Endodermal cell (in vitro differentiated cells): ENCODE data around the gene CCDC43. TPM values are rescaled to one million over a fixed set of nuclear protein-coding genes. Genes with fewer than 3 reads are reported as not detected.
A peak's percentile ranks its signal among the peaks of the same experiment; 100 is the strongest.
"Not testable (repeated sequence)": the region's sequence is repeated elsewhere in the genome, so short reads cannot be mapped to it uniquely, and the experiment has no call there.

Experiments
- DNase-seq: peaks from one replicate; pipeline ENCODE4 v3.0.0-alpha.2; 2017
- H3K27ac ChIP-seq: 2 replicates; pipeline ENCODE4 v1.5.1; 2013; ENCODE audit warnings: mild to moderate bottlenecking, low read depth, low read length, moderate library complexity
- H3K27me3 ChIP-seq: 2 replicates; pipeline ENCODE4 v1.6.1; 2013; ENCODE audit warnings: mild to moderate bottlenecking, low read length, moderate library complexity; ENCODE audit not compliant: insufficient read depth, control insufficient read depth, poor library complexity, severe bottlenecking
- H3K36me3 ChIP-seq: 2 replicates; pipeline ENCODE4 v1.7.0; 2013; ENCODE audit warnings: mild to moderate bottlenecking, low read length, moderate library complexity; ENCODE audit not compliant: control insufficient read depth, insufficient read depth
- H3K4me1 ChIP-seq: one replicate; pipeline ENCODE4 v1.7.0; 2013; ENCODE audit warnings: low read length; ENCODE audit not compliant: control insufficient read depth, insufficient read depth
- H3K4me3 ChIP-seq: 2 replicates; pipeline ENCODE4 v1.5.1; 2013; ENCODE audit warnings: mild to moderate bottlenecking, low read length, moderate library complexity
- H3K9ac ChIP-seq: 2 replicates; pipeline ENCODE4 v1.6.1; 2013; ENCODE audit warnings: mild to moderate bottlenecking, low read length, moderate library complexity; ENCODE audit not compliant: poor library complexity, severe bottlenecking; ENCODE audit errors: extremely low read depth
- H3K9me3 ChIP-seq: 2 replicates; pipeline ENCODE4 v1.6.1; 2013; ENCODE audit warnings: mild to moderate bottlenecking, low read length, moderate library complexity; ENCODE audit not compliant: control insufficient read depth
- H3K27ac Mint-ChIP-seq: 2 replicates; pipeline ENCODE4 v1.8.0; 2020; ENCODE audit warnings: mixed read lengths
- H3K27me3 Mint-ChIP-seq: 2 replicates; pipeline ENCODE4 v1.8.0; 2021; ENCODE audit warnings: mild to moderate bottlenecking, mixed read lengths; ENCODE audit not compliant: insufficient read depth
- H3K36me3 Mint-ChIP-seq: 2 replicates; pipeline ENCODE4 v1.8.0; 2020; ENCODE audit warnings: low read depth, mixed read lengths
- H3K4me1 Mint-ChIP-seq: 2 replicates; pipeline ENCODE4 v1.8.0; 2020; ENCODE audit warnings: mixed read lengths
- H3K4me3 Mint-ChIP-seq: 2 replicates; pipeline ENCODE4 v1.8.0; 2020; ENCODE audit warnings: mild to moderate bottlenecking, moderate library complexity, mixed read lengths
- H3K9me3 Mint-ChIP-seq: 2 replicates; pipeline ENCODE4 v1.8.0; 2020; ENCODE audit warnings: mild to moderate bottlenecking, mixed read lengths
- CTCF ChIP-seq: fragments of 200-600 bp; sonication (generic); conservative IDR thresholded peaks from 2 replicates; pipeline ENCODE4 v1.5.0; 2021; ENCODE audit warnings: antibody characterized with exemption, mild to moderate bottlenecking
- WGBS, 2 experiments: methylation state at CpG; one replicate each; pipeline versions ENCODE4 v1.1.5 to v1.1.7; 2013; ENCODE audit warnings: missing lambda C conversion rate in 2 of 2, mixed read lengths in 1 of 2; ENCODE audit not compliant: insufficient coverage in 1 of 2, insufficient read length in 1 of 2; 5-methylcytosine and 5-hydroxymethylcytosine counted together
- total RNA-seq, 2 donors: library from RNA; stranded (reverse); fragmentation: NEBNext Ultra II Directional in 1 of 2; extraction: Animal tissue kit (Norgen Biotek cat#: 25700) in 1 of 2; gene quantifications; 2 replicates in 1 of 2; 3 replicates in 1 of 2; pipeline ENCODE4 v1.2.1, GENCODE V29; 2021

Gene CCDC43
- total RNA-seq, 2 donors from 2014 or later: 35.7 to 38.1 TPM

- Mint-ChIP-seq H3K27ac (peak overlapping the region; percentile 55), H3K36me3 (peaks cover 68% of the 10 kb centered on the region), H3K4me1 (peaks cover 3% of the 10 kb centered on the region), H3K9me3 (no peaks in the 10 kb centered on the region), H3K27me3 (no peaks in the 10 kb centered on the region), H3K4me3 (no peak overlapping the region)
- Histone ChIP-seq H3K27me3 (no peaks in the 10 kb centered on the region), H3K9ac (no peak overlapping the region), H3K27ac (no peak overlapping the region), H3K4me3 (no peak overlapping the region), H3K4me1 (no peaks in the 10 kb centered on the region), H3K36me3 (peaks cover 64% of the 10 kb centered on the region), H3K9me3 (no peaks in the 10 kb centered on the region)
- no peak for TF ChIP-seq CTCF
- DNase-seq: no peak
- WGBS, 2 experiments: 94 to 98% methylated on average over 11 to 12 of the region's 12 CpGs
Measured at GRCh38 chr17:44736551-44737240, 47.1 kb upstream of the CCDC43 start.

GRCh38 chr17:44734272-44734671 lies 44.7 kb upstream of the CCDC43 start:
- no peaks in the 10 kb centered on the region for H3K27me3 ChIP-seq
- Mint-ChIP-seq H3K27me3 (no peaks in the 10 kb centered on the region), H3K4me3 (no peak overlapping the region), H3K36me3 (peaks cover 70% of the 10 kb centered on the region), H3K9me3 (no peaks in the 10 kb centered on the region), H3K4me1 (no peaks in the 10 kb centered on the region), H3K27ac (no peak overlapping the region)
- no peaks in the 10 kb centered on the region for H3K4me1 ChIP-seq
- no peak overlapping the region for H3K4me3 ChIP-seq
- TF ChIP-seq CTCF: no peak
- no peak for DNase-seq
- H3K36me3 ChIP-seq: peaks cover 66% of the 10 kb centered on the region
- H3K27ac ChIP-seq: no peak overlapping the region
- H3K9me3 ChIP-seq: no peaks in the 10 kb centered on the region
- WGBS, 2 experiments: 98 to 100% methylated on average over 2 of the region's 2 CpGs
- no peak overlapping the region for H3K9ac ChIP-seq

- H3K9ac ChIP-seq: no peak overlapping the region
- no peak overlapping the region for H3K27ac ChIP-seq
- H3K27ac Mint-ChIP-seq: no peak overlapping the region
- H3K36me3 ChIP-seq: peaks cover 63% of the 10 kb centered on the region
- H3K36me3 Mint-ChIP-seq: peaks cover 68% of the 10 kb centered on the region
- peak; percentile 79 for TF ChIP-seq CTCF
- H3K4me3 Mint-ChIP-seq: no peak overlapping the region
- H3K4me1 ChIP-seq: no peaks in the 10 kb centered on the region
- H3K27me3 ChIP-seq: no peaks in the 10 kb centered on the region
- no peak overlapping the region for H3K4me3 ChIP-seq
- H3K27me3 Mint-ChIP-seq: no peaks in the 10 kb centered on the region
- peak; percentile 90 for DNase-seq
- no peaks in the 10 kb centered on the region for H3K4me1 Mint-ChIP-seq
- H3K9me3 Mint-ChIP-seq: no peaks in the 10 kb centered on the region
- WGBS, 2 experiments: 76 to 81% methylated on average over 5 of the region's 5 CpGs
- no peaks in the 10 kb centered on the region for H3K9me3 ChIP-seq
Measured at GRCh38 chr17:44733753-44734152, 44.2 kb upstream of the CCDC43 start.

GRCh38 chr17:44726121-44726520 lies 36.5 kb upstream of the CCDC43 start:
- 96% methylated on average over 4 of the region's 6 CpGs for whole genome bisulfite sequencing, 2 experiments
- not testable (repeated sequence) for DNase-seq, H3K9me3 Mint-ChIP-seq, H3K9me3 ChIP-seq, H3K27me3 Mint-ChIP-seq, H3K27me3 ChIP-seq, H3K4me1 ChIP-seq, H3K27ac ChIP-seq, H3K9ac ChIP-seq, H3K27ac Mint-ChIP-seq, H3K4me3 ChIP-seq, H3K4me3 Mint-ChIP-seq, H3K4me1 Mint-ChIP-seq
- peaks cover 67% of the 10 kb centered on the region for H3K36me3 ChIP-seq
- peaks cover 57% of the 10 kb centered on the region for H3K36me3 Mint-ChIP-seq
